ENCODE results near the gene IRF4.

DNA sequence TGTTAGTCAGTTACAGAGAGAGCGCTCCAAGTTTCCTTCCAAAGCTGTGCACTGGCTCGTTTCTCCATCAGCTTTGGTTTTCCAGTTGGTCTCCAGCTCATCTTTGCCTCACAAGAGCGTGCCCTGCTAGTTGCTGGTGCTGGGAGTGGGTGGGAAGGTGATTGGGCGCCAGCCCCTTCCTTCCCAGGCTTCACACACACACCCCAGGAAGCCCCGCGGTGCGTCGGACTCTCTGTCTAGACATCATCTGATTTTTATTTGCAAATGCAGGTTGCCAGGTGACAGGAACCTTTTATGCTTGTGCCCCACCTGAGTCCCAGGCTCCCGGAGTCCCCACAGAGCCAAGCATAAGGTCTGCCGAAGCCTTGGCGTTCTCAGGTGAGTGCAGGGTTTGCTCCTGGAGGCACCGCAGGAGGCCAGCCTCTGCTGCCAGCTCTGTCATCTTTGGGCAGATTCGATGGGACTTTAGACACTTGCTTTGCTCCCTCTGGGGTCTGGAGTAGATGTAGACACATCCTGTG is 7.1 kb downstream of the IRF4 start:
- TF ChIP-seq, protein P1, sequence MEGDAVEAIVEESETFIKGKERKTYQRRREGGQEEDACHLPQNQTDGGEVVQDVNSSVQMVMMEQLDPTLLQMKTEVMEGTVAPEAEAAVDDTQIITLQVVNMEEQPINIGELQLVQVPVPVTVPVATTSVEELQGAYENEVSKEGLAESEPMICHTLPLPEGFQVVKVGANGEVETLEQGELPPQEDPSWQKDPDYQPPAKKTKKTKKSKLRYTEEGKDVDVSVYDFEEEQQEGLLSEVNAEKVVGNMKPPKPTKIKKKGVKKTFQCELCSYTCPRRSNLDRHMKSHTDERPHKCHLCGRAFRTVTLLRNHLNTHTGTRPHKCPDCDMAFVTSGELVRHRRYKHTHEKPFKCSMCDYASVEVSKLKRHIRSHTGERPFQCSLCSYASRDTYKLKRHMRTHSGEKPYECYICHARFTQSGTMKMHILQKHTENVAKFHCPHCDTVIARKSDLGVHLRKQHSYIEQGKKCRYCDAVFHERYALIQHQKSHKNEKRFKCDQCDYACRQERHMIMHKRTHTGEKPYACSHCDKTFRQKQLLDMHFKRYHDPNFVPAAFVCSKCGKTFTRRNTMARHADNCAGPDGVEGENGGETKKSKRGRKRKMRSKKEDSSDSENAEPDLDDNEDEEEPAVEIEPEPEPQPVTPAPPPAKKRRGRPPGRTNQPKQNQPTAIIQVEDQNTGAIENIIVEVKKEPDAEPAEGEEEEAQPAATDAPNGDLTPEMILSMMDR (IDR thresholded peaks at IDR 0.05): no peak
- TF ChIP-seq POLR2A (IDR thresholded peaks at IDR 0.05): no peak

Measured in testis (tissue), 2 donors.